ENCODE data around the gene PLAC8. TPM values are rescaled to one million over a fixed set of nuclear protein-coding genes. Genes with fewer than 3 reads are reported as not detected.

PLAC8 gene
- total and polyA plus RNA-seq, 2 of the 4 experiments (the other 2 are of a cell fraction): not detected

DNA sequence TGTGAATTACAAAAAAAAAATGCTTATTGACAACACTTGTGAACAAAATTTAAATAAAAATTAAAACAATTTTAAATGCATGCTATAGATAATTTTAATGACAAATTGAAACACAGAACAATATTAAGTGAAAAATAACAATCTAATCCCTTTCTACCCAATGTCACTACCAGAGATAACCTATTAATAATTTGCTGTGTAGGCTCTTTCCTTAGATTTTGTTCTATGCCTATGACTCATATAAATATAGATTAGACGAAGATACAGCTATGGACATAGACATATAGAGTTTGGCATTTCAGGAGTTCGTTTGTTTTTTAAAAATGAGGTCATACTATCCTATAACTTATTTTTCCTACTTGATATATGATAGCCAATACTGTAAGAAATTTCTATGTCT, 18.1 kb downstream of the PLAC8 start:
- Histone ChIP-seq H3K56ac (ENCODE audit: extremely low read depth, insufficient read depth, low read length) (no peak overlapping the region), H3K4me1 (ENCODE audit: control insufficient read depth, insufficient read depth, low read length) (no peaks in the 10 kb centered on the region), H3K9ac (ENCODE audit: low read depth, low read length) (no peak overlapping the region), H3K9me3 (ENCODE audit: control insufficient read depth, insufficient read depth, low read length) (no peaks in the 10 kb centered on the region), H4K91ac (ENCODE audit: insufficient read depth, low read depth, low read length) (no peak overlapping the region), H2AFZ (replicated peaks; ENCODE audit: low read length, poor library complexity) (no peak overlapping the region), H3K36me3 (ENCODE audit: control insufficient read depth, insufficient read depth, low read length) (no peaks in the 10 kb centered on the region), H2BK120ac (ENCODE audit: low read depth, low read length) (no peak overlapping the region), H2AK9ac (replicated peaks; ENCODE audit: low read depth, low read length, poor library complexity) (no peak overlapping the region), H2BK20ac (ENCODE audit: low read depth, low read length) (no peak overlapping the region), H4K20me1 (ENCODE audit: insufficient read depth, low read length) (no peaks in the 10 kb centered on the region), H3K4me3 (ENCODE audit: insufficient read depth, low read depth, low read length) (no peak overlapping the region), H3K27me3 (ENCODE audit: control insufficient read depth, insufficient read depth, low read length) (peaks cover 14% of the 10 kb centered on the region), H2AK5ac (ENCODE audit: low read depth, low read length) (no peak overlapping the region), H4K8ac (ENCODE audit: low read depth in 2 of 2, low read length in 2 of 2) (no peak overlapping the region), H2BK5ac (ENCODE audit: low read depth, low read length, poor library complexity, severe bottlenecking) (no peak overlapping the region), H3K14ac (replicated peaks; ENCODE audit: low read depth, low read length) (no peak overlapping the region), H2BK15ac (ENCODE audit: low read depth, low read length) (no peak overlapping the region), H4K5ac (ENCODE audit: low read depth, low read length) (no peak overlapping the region), H3K18ac (ENCODE audit: low read depth, low read length) (no peak overlapping the region), H3K23ac (ENCODE audit: low read depth, low read length) (no peak overlapping the region), H3K4me2 (ENCODE audit: low read depth, low read length) (no peak overlapping the region), H3K27ac (ENCODE audit: insufficient read depth, low read length) (no peak overlapping the region), H3K4ac (ENCODE audit: low read depth, low read length) (no peak overlapping the region), H3K79me1 (ENCODE audit: low read depth in 1 of 2, low read length in 2 of 2) (no peaks in the 10 kb centered on the region), H3K9me1 (ENCODE audit: insufficient read depth, low read length) (no peaks in the 10 kb centered on the region)
- WGBS, 2 experiments (ENCODE audit: extremely low coverage in 2 of 2, insufficient read length in 1 of 2): no CpG with 5 or more reads among the region's 2 CpGs
- BruUV-seq (replicated peaks): no TSS peak
- POLR2A ChIA-PET (ENCODE audit: unreplicated experiment): no interaction called here
- DNase-seq (no peak), ATAC-seq (ENCODE audit: low read depth) (no peak)
- dilution Hi-C loops (cut with HindIII; ENCODE audit: low sequenced_read_pairs, unreplicated experiment): no loop called here
- in situ Hi-C loops (cut with MboI; ENCODE audit: low sequenced_read_pairs): no loop called here
- intact Hi-C loops (cut with micrococcal nuclease): no loop called here
- TF ChIP-seq CHD1 (IDR thresholded peaks at IDR 0.05; ENCODE audit: low read depth, low read length): no peak
- peak; percentile 35; the same call in 1 of the 2 replicates for TF ChIP-seq MAFK (IDR thresholded peaks at IDR 0.05; ENCODE audit: low read depth, low read length)
- CTCF ChIA-PET: interaction anchor here (0.8 to 2.5 kb wide), 2 partner anchors 14 to 158 kb away, joined by 6 read pairs; no protein-coding TSS in a partner anchor

All from IMR-90 (cell line).